OCI-LY1 (cell line): ENCODE measurements around the gene FBXO46.

ENCODE experiments used
- EZH2 ChIP-seq: fragments of 200-600 bp; sonication (generic), shearing (Covaris generic); IDR thresholded peaks from 2 replicates; pipeline ENCODE4 v1.8.0; 2017; ENCODE audit warnings: borderline replicate concordance, mixed run types, mild to moderate bottlenecking, antibody characterized with exemption, low read length, moderate library complexity, mixed read lengths
- TF ChIP-seq, protein P1 (sequence below): fragments of 200-600 bp; sonication (generic), shearing (Covaris generic); IDR thresholded peaks from 2 replicates; pipeline ENCODE4 v1.5.1; 2017; ENCODE audit warnings: mild to moderate bottlenecking, antibody characterized with exemption, low read length, moderate library complexity, mixed read lengths

DNA sequence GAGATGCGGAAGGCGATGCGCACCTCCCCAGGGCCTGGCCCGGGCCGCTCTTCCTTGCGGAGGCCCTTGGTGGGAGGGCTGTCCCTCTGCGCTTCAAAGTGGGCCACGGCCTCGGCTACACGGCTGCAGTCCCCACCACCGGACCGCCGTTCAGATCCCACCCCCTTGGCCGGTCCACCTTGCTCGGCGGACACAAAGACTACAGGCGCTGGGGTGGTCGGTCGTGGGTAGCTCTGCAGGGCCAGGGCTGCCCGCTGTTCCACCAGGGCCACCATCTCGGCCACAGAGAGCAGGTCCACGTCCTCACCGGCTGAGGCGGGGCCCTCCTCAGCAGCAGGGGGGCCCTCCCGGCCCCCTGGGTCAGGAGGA lies 18.0 kb downstream of the FBXO46 start:
- TF ChIP-seq, protein P1, sequence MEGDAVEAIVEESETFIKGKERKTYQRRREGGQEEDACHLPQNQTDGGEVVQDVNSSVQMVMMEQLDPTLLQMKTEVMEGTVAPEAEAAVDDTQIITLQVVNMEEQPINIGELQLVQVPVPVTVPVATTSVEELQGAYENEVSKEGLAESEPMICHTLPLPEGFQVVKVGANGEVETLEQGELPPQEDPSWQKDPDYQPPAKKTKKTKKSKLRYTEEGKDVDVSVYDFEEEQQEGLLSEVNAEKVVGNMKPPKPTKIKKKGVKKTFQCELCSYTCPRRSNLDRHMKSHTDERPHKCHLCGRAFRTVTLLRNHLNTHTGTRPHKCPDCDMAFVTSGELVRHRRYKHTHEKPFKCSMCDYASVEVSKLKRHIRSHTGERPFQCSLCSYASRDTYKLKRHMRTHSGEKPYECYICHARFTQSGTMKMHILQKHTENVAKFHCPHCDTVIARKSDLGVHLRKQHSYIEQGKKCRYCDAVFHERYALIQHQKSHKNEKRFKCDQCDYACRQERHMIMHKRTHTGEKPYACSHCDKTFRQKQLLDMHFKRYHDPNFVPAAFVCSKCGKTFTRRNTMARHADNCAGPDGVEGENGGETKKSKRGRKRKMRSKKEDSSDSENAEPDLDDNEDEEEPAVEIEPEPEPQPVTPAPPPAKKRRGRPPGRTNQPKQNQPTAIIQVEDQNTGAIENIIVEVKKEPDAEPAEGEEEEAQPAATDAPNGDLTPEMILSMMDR = no peak
- TF ChIP-seq EZH2 = no peak
